HG02884 (cell line): Measurements from ENCODE around the gene MYMX.

ENCODE experiments used
- ATAC-seq: cut with Tn5 transposase; IDR thresholded peaks from one replicate; pipeline ENCODE4 v1.9.1; 2021; ENCODE audit warnings: mild to moderate bottlenecking, moderate library complexity; ENCODE audit not compliant: unreplicated experiment

Gene MYMX

DNA sequence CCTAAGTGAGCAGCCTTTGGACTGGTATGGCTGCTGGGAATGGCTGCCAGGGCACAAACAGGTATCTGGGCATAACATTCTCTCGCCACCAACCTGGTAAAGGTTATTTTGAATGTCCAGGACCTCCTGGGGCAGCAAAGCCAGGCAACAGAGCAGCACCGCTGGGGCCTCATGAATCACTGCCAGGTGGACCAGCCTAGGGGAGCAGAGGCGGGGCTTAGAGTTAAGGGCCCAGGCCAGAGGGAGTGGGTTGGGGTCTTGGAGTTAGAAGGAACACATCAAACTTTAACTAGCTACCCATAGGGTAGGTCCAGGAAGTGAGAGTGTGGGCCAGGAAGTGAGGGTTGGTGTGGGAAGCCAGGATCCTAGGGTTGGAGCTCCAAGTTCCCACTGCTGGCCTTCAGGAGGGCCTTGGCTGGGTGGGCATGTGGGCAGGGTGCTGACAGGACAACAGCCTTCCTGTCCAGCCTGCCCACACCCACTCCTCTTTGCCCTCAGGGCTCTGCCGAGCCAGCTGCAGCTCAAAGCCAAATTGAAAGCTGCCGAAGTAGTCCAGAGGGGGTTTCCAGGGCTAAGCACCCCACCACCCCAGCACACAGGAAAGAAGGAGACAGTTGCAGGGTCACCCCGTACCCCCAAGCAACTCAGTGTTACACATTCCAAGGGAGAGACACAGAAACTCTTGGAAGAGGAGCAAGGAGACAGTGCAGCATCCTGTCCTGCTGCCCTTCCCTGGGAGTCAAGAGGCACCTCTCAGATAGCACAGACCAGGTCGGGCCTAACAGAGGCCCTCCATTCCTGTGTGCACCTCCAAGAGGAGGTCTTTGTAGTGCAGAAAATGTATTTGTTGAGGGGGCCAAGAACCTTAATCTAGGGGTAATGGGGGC is 46.0 kb downstream of the MYMX start:
- no peak for ATAC-seq

DNA sequence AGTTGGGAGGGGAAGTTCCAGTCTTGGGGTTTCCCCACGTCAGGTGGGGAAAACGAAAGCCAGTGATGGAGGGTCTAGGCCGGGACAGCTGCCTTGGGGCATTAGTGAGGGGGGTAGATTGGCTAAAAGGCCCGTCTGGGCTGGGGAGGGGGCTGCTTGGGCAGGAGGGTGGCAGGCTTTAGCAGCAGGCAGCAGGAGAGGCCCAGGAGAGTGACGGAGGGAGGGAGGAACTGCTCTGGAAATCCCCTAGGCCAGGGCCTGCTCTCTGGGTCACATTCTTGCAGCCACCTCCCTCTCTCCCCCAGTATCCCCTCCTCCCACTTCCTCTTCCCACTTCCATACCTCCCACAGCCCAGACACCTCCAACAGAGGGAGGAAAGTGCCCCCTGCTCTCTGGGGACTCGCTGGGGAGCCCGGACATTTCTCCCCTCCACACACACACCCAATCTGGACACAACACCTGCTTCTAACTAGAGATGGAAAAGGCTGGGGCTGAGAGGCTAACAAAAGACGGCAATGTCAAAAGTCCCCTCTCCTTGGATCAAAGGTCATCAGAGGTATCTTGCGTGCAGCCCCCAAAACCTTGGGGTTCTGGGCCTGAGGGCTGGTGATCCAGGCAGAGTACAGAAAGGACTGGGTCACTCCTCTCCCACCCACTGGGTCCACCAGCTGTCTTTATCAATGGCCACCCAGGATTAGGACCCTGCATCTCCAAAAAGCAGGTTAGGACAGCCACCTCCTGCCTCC is 46.8 kb downstream of the MYMX start:
- no peak for ATAC-seq

DNA sequence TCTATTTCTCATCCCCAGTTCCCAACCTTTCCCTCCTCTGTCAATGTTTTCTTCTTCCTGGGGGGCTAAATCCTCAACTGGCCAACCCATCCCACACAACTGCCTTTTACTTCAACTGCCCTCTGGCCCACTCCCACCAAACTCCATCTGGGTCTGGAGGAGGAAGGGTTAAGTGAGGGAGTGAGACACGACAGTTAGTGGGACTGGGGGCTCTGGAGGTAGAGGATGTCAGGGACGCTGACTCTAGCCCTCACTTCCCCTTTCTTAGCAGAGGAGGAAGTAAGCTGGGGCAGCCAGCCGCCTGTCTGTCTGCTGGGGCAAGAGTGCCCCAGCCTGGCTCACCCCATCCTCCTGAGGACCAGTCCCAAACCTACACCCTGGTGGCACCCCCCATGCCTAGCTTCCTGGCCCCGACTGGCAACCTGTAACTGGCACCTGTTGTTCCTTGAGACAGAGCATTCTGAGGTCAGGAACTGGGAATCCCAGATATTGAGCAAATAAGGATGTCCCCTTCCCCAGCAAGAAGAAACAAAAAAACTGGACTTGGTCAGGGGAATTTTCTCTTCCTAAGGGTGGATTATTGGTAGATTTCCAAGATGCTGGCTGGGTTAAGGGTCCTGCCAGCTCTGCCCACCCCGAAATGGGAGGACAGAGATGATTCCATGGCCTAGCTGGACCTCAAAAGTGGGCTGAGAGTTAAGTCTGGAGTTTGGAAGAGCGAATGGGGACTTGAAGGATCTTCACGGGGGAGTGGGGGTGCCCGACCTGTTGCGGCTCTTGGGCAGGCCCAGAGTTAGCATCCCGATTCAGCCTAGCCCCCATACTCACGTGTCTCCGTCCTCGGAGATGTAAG is 47.7 kb downstream of the MYMX start:
- ATAC-seq, result no peak

DNA sequence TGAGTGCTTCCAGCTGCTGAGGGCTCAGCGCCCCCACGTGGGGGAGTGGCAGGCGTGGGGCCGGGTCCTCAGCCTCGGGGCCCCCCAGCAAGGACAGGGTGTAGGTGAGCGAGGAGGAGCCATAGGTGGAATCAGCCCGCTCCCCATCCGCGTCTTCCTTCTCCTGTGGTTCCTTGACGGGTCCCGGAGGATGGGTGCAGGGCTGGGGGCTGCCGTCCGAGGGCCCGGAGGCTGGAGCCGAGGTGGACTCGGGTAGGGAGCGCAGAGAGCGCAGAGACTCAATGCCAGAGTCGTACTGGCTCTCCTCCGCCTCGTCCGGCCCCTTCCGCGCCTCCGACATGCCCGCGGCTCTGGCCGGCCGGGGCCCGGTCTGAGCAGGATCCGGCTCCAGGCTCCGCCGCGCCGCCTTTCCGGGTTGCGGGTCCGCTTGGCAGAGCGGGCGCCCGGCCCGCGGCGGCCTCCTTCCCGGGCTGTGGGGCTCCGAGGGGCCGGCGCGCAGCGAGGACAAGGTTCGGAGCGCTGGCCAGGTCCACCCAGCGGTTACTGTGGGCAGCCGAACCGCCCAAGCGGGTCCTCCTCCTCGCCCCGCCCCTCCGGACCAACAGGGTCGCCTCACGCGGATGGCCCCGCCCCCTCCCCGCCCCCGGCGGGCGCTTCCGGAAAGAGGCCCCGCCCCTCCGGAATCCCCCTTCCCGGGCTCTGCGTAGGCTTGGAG is 48.4 kb downstream of the MYMX start, which contains the start of gene NFKBIE:
Gene NFKBIE, minus strand, starts transcription at position 545 of the 715 bp plus-strand sequence. Its CDS starts 205 bp downstream, at position 340.
- ATAC-seq, result peak; percentile 30

DNA sequence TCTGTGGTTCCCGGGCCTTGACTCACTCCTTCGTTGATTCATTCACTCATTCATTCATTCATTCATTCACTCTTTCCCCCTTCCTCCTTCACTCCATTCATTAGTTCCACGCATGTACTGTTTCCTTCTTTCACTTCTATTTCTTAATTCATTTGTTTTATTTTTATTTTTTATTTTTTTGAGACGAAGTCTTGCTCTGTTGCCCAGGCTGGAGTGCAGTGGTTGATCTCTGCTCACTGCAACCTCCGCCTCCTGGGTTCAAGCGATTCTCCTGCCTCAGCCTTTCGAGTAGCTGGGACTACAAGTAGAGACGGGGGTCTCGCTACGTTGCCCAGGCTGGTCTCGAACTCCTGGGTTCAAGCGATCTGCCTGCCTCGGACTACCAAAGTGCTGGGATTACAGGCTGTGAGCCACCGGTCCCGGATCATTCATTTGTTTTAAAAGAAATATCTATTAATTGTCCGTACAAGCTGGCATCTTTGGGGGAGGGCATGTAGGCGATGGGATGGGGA is 49.1 kb downstream of the MYMX start:
- no peak for ATAC-seq

DNA sequence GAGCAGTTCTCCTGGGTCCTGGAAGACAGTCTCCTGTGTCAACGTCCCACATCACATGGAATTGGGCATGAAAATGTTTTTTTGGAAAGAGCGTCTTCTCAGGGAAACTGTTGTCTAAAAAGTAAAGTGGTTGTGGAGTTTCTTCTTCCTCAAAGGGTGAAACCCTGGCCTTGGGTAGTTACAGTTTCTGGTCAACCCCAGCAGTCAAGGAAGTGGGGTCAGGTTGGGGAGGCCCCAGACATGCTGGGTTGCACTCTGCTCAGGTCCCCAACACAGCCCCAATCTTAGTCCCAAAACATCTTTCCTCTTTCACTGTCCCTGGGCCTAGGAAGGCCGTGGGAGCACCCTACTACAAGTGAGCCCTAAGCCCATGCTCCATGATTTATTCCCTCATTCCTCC is 49.6 kb downstream of the MYMX start:
- peak; percentile 25 for ATAC-seq

DNA sequence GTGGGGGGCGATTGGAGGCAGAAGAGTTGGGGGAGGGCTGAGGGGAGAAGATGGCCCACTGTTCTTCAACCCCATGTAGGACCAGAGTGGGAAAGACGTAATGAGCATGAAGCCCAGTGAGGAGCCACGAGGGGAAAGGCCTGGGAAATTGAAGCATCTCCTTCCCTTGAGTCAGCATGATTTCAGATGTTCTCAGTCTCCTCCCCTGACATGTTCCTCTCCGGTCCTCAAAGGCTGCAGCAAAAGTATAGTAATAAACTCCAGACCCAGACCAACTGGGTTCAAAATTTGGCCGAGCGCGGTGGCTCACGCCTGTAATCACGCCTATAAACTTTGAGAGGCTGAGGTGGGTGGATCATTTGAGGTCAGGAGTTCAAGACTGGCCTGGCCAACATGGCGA is 50.5 kb downstream of the MYMX start:
- no peak for ATAC-seq
